Endothelial cell of umbilical vein (primary cell): ENCODE results near the gene E2F4. TPM values are rescaled to one million over a fixed set of nuclear protein-coding genes. Genes with fewer than 3 reads are reported as not detected.

Experiments used
- BruUV-seq: library from RNA; stranded (reverse); fragments of 400-500 nt; replicated peaks from 2 replicates; lab custom pipeline; 2021; lab: Mats Ljungman, UMichigan
- CTCF ChIA-PET: fragments of 300-600, 350-600 bp; sonication (Branson Sonifier 250); formaldehyde crosslinking; loops from one replicate; lab custom pipeline; 2021; ENCODE audit warnings: antibody characterized with exemption, inconsistent platforms; lab: Charles Lee
- POLR2A ChIA-PET: fragments of 300-600, 350-600 bp; sonication (Branson Sonifier 250); formaldehyde crosslinking; loops from one replicate; lab custom pipeline; 2021; ENCODE audit warnings: antibody characterized with exemption, inconsistent platforms; lab: Charles Lee
- DNase-seq: peaks from one replicate; pipeline ENCODE4 v3.0.0-alpha.2; 2011; ENCODE audit warnings: low read depth, low spot score
- FAIRE-seq: peaks from 2 replicates; lab custom pipeline; 2011; peaks lifted over from hg19 to GRCh38; lab: Jason Lieb, UNC
- H2AFZ ChIP-seq: 2 replicates; pipeline ENCODE4 v1.6.0; 2012; ENCODE audit warnings: low read depth, low read length, control low read depth, inconsistent platforms
- H3K27ac ChIP-seq: 2 replicates; pipeline ENCODE4 v1.5.1; 2011; ENCODE audit warnings: low read depth, mild to moderate bottlenecking, control low read depth, low read length, moderate library complexity; ENCODE audit not compliant: insufficient read depth
- H3K27me3 ChIP-seq, 2 experiments: 2 replicates each; pipeline versions ENCODE4 v1.6.0 to v1.6.1; 2011; ENCODE audit warnings: low read length in 2 of 2, mixed read lengths in 1 of 2; ENCODE audit not compliant: control insufficient read depth in 2 of 2, insufficient read depth in 2 of 2
- H3K36me3 ChIP-seq, 2 experiments: 2 replicates in 1 of 2; 3 replicates in 1 of 2; pipeline ENCODE4 v1.5.1; 2011; ENCODE audit warnings: low read length in 2 of 2, mild to moderate bottlenecking in 1 of 2, moderate library complexity in 1 of 2; ENCODE audit not compliant: control insufficient read depth in 2 of 2, insufficient read depth in 2 of 2; ENCODE audit errors: extremely low read depth in 1 of 2
- H3K4me1 ChIP-seq: 3 replicates; pipeline ENCODE4 v1.5.1; 2011; ENCODE audit warnings: mild to moderate bottlenecking, low read length; ENCODE audit not compliant: control insufficient read depth, insufficient read depth; ENCODE audit errors: extremely low read depth
- H3K4me2 ChIP-seq: 2 replicates; pipeline ENCODE4 v1.6.1; 2011; ENCODE audit warnings: low read length, control low read depth, mixed read lengths; ENCODE audit not compliant: insufficient read depth
- H3K4me3 ChIP-seq, 3 experiments: fragments of 200-600 bp in 1 of 3; sonication (generic), shearing (Covaris generic) in 1 of 3; replicated peaks in 1 of 3; 2 replicates each; pipeline ENCODE4 v1.5.1; 2011 to 2016; ENCODE audit warnings: control low read depth in 3 of 3, low read length in 3 of 3, mild to moderate bottlenecking in 2 of 3, inconsistent platforms in 1 of 3, low read depth in 1 of 3, moderate library complexity in 1 of 3; ENCODE audit not compliant: insufficient read depth in 1 of 3
- H3K79me2 ChIP-seq: 2 replicates; pipeline ENCODE4 v1.6.0; 2012; ENCODE audit warnings: low read length, inconsistent platforms; ENCODE audit not compliant: control insufficient read depth, insufficient read depth
- H3K9ac ChIP-seq: replicated peaks from 2 replicates; pipeline ENCODE3; 2011; ENCODE audit warnings: low read length, control low read depth; ENCODE audit not compliant: insufficient read depth; ENCODE audit errors: extremely low read depth
- H3K9me1 ChIP-seq: replicated peaks from 3 replicates; pipeline ENCODE4 v1.6.0; 2011; ENCODE audit warnings: mild to moderate bottlenecking, low read length; ENCODE audit not compliant: control insufficient read depth, insufficient read depth; ENCODE audit errors: extremely low read depth
- H3K9me3 ChIP-seq: replicated peaks from 2 replicates; pipeline ENCODE4 v1.5.1; 2012; ENCODE audit warnings: low read length, inconsistent platforms; ENCODE audit not compliant: control insufficient read depth, insufficient read depth
- H4K20me1 ChIP-seq: replicated peaks from 2 replicates; pipeline ENCODE3; 2011; ENCODE audit warnings: mild to moderate bottlenecking, low read length; ENCODE audit not compliant: control insufficient read depth, insufficient read depth; ENCODE audit errors: extremely low read depth
- EZH2 ChIP-seq: IDR thresholded peaks from 2 replicates; pipeline ENCODE4 v1.6.1; 2012; ENCODE audit warnings: borderline replicate concordance, low read depth, mild to moderate bottlenecking, moderate library complexity, low read length, inconsistent platforms; ENCODE audit not compliant: severe bottlenecking
- FOS ChIP-seq: IDR thresholded peaks from 2 replicates; pipeline ENCODE4 v1.6.1; 2011; ENCODE audit warnings: mild to moderate bottlenecking, low read length, moderate library complexity, borderline replicate concordance; ENCODE audit not compliant: insufficient read depth
- GATA2 ChIP-seq: IDR thresholded peaks from 2 replicates; pipeline ENCODE4 v1.7.0; 2011; ENCODE audit warnings: low read depth, mild to moderate bottlenecking, moderate library complexity, mixed read lengths, low read length; ENCODE audit not compliant: insufficient read length, insufficient read depth
- JUN ChIP-seq: IDR thresholded peaks from 2 replicates; pipeline ENCODE4 v1.6.1; 2011; ENCODE audit warnings: borderline replicate concordance, low read depth; ENCODE audit not compliant: insufficient read length, insufficient read depth
- MYC ChIP-seq: IDR thresholded peaks from one replicate; pipeline ENCODE4 v1.6.1; 2011; ENCODE audit warnings: mild to moderate bottlenecking, low read depth, low read length
- POLR2A ChIP-seq: IDR thresholded peaks from 2 replicates; pipeline ENCODE4 v1.6.1; 2012; ENCODE audit warnings: low read depth, mild to moderate bottlenecking, control low read depth, low read length
- POLR2AphosphoS5 ChIP-seq: IDR thresholded peaks from 2 replicates; pipeline ENCODE4 v1.6.1; 2012; ENCODE audit warnings: low read depth, mild to moderate bottlenecking, control low read depth, low read length, moderate library complexity; ENCODE audit not compliant: insufficient read depth
- dilution Hi-C: fragments of 300-500 bp; cut with MboI; formaldehyde crosslinking; loops from one replicate; pipeline ENCODE4 v1.15.0; 2019; ENCODE audit warnings: low sequenced_read_pairs; ENCODE audit not compliant: extremely low pct_ligation_motif_present
- intact Hi-C: fragments of 100-400 bp; cut with micrococcal nuclease; formaldehyde crosslinking; loops from one replicate; pipeline ENCODE4 v1.10.0; 2022
- polyA plus RNA-seq, 4 experiments: library from polyadenylated mRNA; depleted of rRNA in 3 of 4; stranded (reverse) in 3 of 4; unstranded in 1 of 4; fragments of >200 nt; gene quantifications; 2 replicates each; pipeline versions ENCODE4 v1.2.1 to v1.2.3, GENCODE V29; 2011 to 2012; ENCODE audit warnings: missing spikeins in 1 of 4
- total RNA-seq: library from RNA; stranded (reverse); gene quantifications from 2 replicates; pipeline ENCODE4 v1.2.3, GENCODE V29; 2021
- TF ChIP-seq, protein P1 (sequence below): IDR thresholded peaks from 2 replicates; pipeline ENCODE4 v1.6.1; 2011; ENCODE audit not compliant: insufficient read depth, insufficient read length
- TF ChIP-seq, protein P2 (sequence below), 2 donors: IDR thresholded peaks; 1 replicate in 1 of 2; 2 replicates in 1 of 2; pipeline ENCODE4 v1.5.1; 2011; ENCODE audit warnings: low read length in 2 of 2, mild to moderate bottlenecking in 2 of 2, moderate library complexity in 2 of 2, control low read depth in 1 of 2, inconsistent platforms in 1 of 2, low read depth in 1 of 2; ENCODE audit not compliant: insufficient read depth in 1 of 2; ENCODE audit errors: extremely low read depth in 1 of 2

Gene E2F4
- total and polyA plus RNA-seq, 2 donors (not counting 3 experiments of a cell fraction or from before 2014, with no cell fraction given), result 112 to 168 TPM

DNA sequence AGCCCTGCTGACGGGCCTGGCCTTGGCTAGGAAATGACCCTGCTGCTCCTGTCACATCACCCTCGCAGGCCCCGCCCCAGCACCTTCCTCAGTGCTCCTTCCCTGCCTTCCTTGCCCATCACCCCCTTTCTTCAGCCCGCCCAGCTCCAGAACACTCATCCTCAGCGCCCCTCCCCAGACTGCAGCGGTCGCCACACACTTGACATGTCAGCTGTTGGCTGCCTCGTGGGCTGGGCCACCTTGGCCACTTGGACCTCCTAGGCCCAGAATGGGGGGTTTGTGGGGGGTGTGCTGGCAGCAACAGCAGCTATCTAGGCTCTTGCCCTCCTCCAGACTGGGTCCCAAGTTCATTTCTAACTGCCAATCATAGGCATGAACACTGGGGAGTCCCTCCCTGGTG, 17.6 kb downstream of the E2F4 start:
- intact Hi-C loops (no loop called here), dilution Hi-C loops (no loop called here)
- Histone ChIP-seq H3K79me2 (no peaks in the 10 kb centered on the region), H3K9me1 (no peaks in the 10 kb centered on the region), H3K9me3 (no peaks in the 10 kb centered on the region), H3K27me3 (no peaks in the 10 kb centered on the region), H3K4me2 (no peak overlapping the region), H3K4me3 (no peak overlapping the region), H4K20me1 (no peaks in the 10 kb centered on the region), H3K36me3 (no peaks in the 10 kb centered on the region), H3K4me1 (peaks cover 5% of the 10 kb centered on the region), H3K27ac (no peak overlapping the region), H3K9ac (no peak overlapping the region), H2AFZ (no peak overlapping the region)
- ChIA-PET POLR2A (no interaction called here), CTCF (interaction anchor here (0.8 to 1.9 kb wide), 4 partner anchors 10 to 54 kb away, joined by 3 to 10 read pairs (median 3); partner anchors contain the start of gene ELMO3)
- DNase-seq (no peak), FAIRE-seq (no peak)
- TF ChIP-seq GATA2 (no peak), POLR2AphosphoS5 (no peak), EZH2 (no peak), POLR2A (no peak), FOS (no peak), MYC (no peak), JUN (no peak)
- TF ChIP-seq, protein P1, sequence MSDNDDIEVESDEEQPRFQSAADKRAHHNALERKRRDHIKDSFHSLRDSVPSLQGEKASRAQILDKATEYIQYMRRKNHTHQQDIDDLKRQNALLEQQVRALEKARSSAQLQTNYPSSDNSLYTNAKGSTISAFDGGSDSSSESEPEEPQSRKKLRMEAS, result no peak
- TF ChIP-seq, protein P2, sequence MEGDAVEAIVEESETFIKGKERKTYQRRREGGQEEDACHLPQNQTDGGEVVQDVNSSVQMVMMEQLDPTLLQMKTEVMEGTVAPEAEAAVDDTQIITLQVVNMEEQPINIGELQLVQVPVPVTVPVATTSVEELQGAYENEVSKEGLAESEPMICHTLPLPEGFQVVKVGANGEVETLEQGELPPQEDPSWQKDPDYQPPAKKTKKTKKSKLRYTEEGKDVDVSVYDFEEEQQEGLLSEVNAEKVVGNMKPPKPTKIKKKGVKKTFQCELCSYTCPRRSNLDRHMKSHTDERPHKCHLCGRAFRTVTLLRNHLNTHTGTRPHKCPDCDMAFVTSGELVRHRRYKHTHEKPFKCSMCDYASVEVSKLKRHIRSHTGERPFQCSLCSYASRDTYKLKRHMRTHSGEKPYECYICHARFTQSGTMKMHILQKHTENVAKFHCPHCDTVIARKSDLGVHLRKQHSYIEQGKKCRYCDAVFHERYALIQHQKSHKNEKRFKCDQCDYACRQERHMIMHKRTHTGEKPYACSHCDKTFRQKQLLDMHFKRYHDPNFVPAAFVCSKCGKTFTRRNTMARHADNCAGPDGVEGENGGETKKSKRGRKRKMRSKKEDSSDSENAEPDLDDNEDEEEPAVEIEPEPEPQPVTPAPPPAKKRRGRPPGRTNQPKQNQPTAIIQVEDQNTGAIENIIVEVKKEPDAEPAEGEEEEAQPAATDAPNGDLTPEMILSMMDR (IDR thresholded peaks at IDR 0.05; ENCODE audit: extremely low read depth in 1 of 2, insufficient read depth in 1 of 2, low read depth in 1 of 2, low read length in 2 of 2), result no peak
- no TSS peak for BruUV-seq
